Osteocyte (in vitro differentiated cells): ENCODE data around the gene RIN3. TPM values are rescaled to one million over a fixed set of nuclear protein-coding genes. Genes with fewer than 3 reads are reported as not detected.

Experiments
- DNase-seq: peaks from one replicate; pipeline ENCODE4 v3.0.0; 2021; ENCODE audit warnings: mixed read lengths; ENCODE audit not compliant: unreplicated experiment; ENCODE audit errors: extremely low spot score
- H3K27ac Mint-ChIP-seq: one replicate; pipeline ENCODE4 v1.8.0; 2021; ENCODE audit warnings: mild to moderate bottlenecking, mixed read lengths; ENCODE audit not compliant: unreplicated experiment
- H3K27me3 Mint-ChIP-seq: one replicate; pipeline ENCODE4 v1.8.0; 2021; ENCODE audit warnings: mixed read lengths; ENCODE audit not compliant: unreplicated experiment
- H3K36me3 Mint-ChIP-seq: one replicate; pipeline ENCODE4 v1.8.0; 2021; ENCODE audit warnings: mixed read lengths; ENCODE audit not compliant: unreplicated experiment
- H3K4me1 Mint-ChIP-seq: one replicate; pipeline ENCODE4 v1.8.0; 2021; ENCODE audit warnings: mixed read lengths; ENCODE audit not compliant: unreplicated experiment
- H3K4me3 Mint-ChIP-seq: one replicate; pipeline ENCODE4 v1.8.0; 2021; ENCODE audit warnings: mild to moderate bottlenecking, moderate library complexity, mixed read lengths; ENCODE audit not compliant: unreplicated experiment
- H3K9me3 Mint-ChIP-seq: one replicate; pipeline ENCODE4 v1.8.0; 2021; ENCODE audit warnings: mixed read lengths; ENCODE audit not compliant: unreplicated experiment
- total RNA-seq: library from RNA; stranded (reverse); gene quantifications from 2 replicates; pipeline ENCODE4 v1.2.1, GENCODE V29; 2021
- TF ChIP-seq, protein P1 (sequence below): fragments of 200-600 bp; sonication (generic); IDR thresholded peaks from 2 replicates; pipeline ENCODE4 v1.5.0; 2021; ENCODE audit warnings: antibody characterized with exemption, mild to moderate bottlenecking, moderate library complexity

RIN3 gene
- total RNA-seq, 1 donor from 2014 or later, result 26.7 TPM

DNA sequence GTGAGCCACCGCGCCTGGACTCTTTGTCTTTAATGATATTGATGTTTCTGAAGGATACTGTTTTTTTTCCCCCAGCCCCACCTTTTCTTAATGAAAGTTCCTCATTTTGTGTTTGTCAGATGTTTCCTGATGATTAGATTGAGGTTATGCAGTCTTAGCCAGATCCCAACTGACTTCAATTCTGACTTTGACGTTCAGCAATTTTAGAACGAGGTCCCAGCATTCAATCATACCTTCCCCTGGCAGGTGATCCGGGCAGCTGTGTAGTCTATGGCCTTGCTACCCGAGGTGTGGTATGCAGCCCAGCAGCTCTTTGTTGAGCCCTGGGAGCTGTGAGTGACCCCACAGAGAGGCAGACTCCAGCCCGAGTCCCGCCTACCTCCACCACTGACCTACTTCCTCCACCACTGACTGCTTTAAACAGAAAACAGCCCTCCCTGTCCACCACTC lies 152.1 kb downstream of the RIN3 start:
- no peaks in the 10 kb centered on the region for H3K27me3 Mint-ChIP-seq
- DNase-seq, result no peak
- TF ChIP-seq, protein P1, sequence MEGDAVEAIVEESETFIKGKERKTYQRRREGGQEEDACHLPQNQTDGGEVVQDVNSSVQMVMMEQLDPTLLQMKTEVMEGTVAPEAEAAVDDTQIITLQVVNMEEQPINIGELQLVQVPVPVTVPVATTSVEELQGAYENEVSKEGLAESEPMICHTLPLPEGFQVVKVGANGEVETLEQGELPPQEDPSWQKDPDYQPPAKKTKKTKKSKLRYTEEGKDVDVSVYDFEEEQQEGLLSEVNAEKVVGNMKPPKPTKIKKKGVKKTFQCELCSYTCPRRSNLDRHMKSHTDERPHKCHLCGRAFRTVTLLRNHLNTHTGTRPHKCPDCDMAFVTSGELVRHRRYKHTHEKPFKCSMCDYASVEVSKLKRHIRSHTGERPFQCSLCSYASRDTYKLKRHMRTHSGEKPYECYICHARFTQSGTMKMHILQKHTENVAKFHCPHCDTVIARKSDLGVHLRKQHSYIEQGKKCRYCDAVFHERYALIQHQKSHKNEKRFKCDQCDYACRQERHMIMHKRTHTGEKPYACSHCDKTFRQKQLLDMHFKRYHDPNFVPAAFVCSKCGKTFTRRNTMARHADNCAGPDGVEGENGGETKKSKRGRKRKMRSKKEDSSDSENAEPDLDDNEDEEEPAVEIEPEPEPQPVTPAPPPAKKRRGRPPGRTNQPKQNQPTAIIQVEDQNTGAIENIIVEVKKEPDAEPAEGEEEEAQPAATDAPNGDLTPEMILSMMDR, result no peak
- no peak overlapping the region for H3K27ac Mint-ChIP-seq
- H3K4me3 Mint-ChIP-seq, result no peak overlapping the region
- no peaks in the 10 kb centered on the region for H3K9me3 Mint-ChIP-seq
- H3K4me1 Mint-ChIP-seq, result peaks cover 9% of the 10 kb centered on the region
- H3K36me3 Mint-ChIP-seq, result peaks cover 19% of the 10 kb centered on the region

DNA sequence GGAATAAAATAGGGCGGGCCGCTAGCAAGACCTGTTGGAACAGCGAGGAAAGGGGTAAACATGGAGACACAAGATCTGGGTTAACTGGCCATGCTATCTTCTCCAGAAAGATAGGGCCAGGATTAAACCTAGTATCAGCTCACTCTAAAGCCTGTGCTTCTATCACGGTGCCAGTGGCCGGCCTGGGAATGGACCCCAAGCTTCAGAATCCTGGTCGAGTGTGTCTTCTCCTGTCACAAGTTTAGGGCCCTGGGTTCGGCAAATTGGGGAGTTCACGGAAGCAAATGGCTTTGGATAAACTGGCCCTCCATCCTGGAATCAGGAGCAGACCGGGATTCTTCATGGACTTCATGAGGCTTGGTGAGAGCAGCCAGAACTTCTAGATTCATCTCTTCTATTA lies 152.7 kb downstream of the RIN3 start:
- Mint-ChIP-seq H3K27ac (no peak overlapping the region), H3K9me3 (no peaks in the 10 kb centered on the region), H3K27me3 (no peaks in the 10 kb centered on the region), H3K4me1 (peaks cover 10% of the 10 kb centered on the region), H3K36me3 (peaks cover 15% of the 10 kb centered on the region), H3K4me3 (no peak overlapping the region)
- DNase-seq, result no peak
- TF ChIP-seq, protein P1, result no peak

DNA sequence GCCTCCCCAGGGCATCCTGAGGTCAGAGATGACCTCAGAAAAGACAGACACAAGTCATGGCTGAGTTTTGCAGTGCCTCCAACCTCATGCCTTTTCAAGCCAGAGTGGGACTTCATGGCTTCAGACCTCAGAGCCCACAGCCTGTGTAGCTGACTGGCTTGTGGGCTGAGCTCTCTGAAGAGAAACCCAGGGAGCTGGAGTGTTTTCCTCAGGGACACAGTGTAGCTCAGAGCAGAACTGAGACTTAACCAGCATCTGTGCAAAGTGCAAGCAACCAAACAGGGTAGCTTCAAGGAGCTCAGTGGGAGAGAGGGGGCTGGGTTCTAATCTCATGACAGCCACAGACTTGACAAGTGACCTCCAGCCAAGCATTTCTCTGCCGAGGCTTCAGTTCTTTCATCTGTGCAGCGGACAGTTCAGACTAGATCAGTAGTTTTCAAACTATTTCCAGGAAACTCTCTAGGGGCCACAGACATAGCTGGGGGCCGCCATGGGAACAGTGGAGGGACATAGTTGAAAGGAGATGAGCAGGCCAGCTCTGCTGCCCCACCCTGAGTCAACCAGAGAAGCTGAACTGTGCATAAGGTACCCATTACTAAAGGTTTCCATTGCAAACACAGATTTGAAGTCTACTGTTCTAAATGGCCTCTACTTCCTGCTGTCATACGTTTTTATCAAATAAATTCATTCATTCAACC lies 154.8 kb downstream of the RIN3 start:
- no peaks in the 10 kb centered on the region for H3K9me3 Mint-ChIP-seq
- DNase-seq, result no peak
- H3K4me3 Mint-ChIP-seq, result no peak overlapping the region
- H3K36me3 Mint-ChIP-seq, result peaks cover 15% of the 10 kb centered on the region
- TF ChIP-seq, protein P1, result no peak
- H3K4me1 Mint-ChIP-seq, result peaks cover 10% of the 10 kb centered on the region
- H3K27ac Mint-ChIP-seq, result no peak overlapping the region
- H3K27me3 Mint-ChIP-seq, result no peaks in the 10 kb centered on the region

- DNase-seq, result no peak
- Mint-ChIP-seq H3K36me3 (peaks cover 15% of the 10 kb centered on the region), H3K9me3 (no peaks in the 10 kb centered on the region)
Measured at GRCh38 chr14:92670160-92670559, 156.6 kb downstream of the RIN3 start.

GRCh38 chr14:92670643-92671366 lies 157.2 kb downstream of the RIN3 start:
- peaks cover 10% of the 10 kb centered on the region for H3K4me1 Mint-ChIP-seq
- no peaks in the 10 kb centered on the region for H3K9me3 Mint-ChIP-seq
- H3K36me3 Mint-ChIP-seq, result peaks cover 15% of the 10 kb centered on the region
- no peak overlapping the region for H3K4me3 Mint-ChIP-seq
- H3K27me3 Mint-ChIP-seq, result no peaks in the 10 kb centered on the region
- TF ChIP-seq, protein P1, result no peak
- DNase-seq, result no peak
- no peak overlapping the region for H3K27ac Mint-ChIP-seq

More at GRCh38 chr14:92670160-92670559, 156.6 kb downstream of the RIN3 start:
- no peak overlapping the region for H3K4me3 Mint-ChIP-seq
- no peaks in the 10 kb centered on the region for H3K27me3 Mint-ChIP-seq
- TF ChIP-seq, protein P1, result peak; percentile 40
- H3K4me1 Mint-ChIP-seq, result peaks cover 10% of the 10 kb centered on the region
- H3K27ac Mint-ChIP-seq, result peak overlapping the region; percentile 56
